Pancreas (tissue), 10 donors: ENCODE data around the gene THBS3. TPM values are rescaled to one million over a fixed set of nuclear protein-coding genes. Genes with fewer than 3 reads are reported as not detected.
"Not testable (repeated sequence)": the region's sequence is repeated elsewhere in the genome, so short reads cannot be mapped to it uniquely, and the experiment has no call there.

Experiments used
- ATAC-seq, 4 donors: fragments of 200-7000 bp; cut with Tn5 transposase; one replicate each; pipeline versions ENCODE4 v1.8.0 to v1.9.1; 2020; ENCODE audit warnings: mild to moderate bottlenecking in 4 of 4, moderate library complexity in 4 of 4
- DNase-seq, 6 donors: peaks; one replicate each; pipeline ENCODE4 v3.0.0-alpha.2; 2020
- FAIRE-seq: peaks from 2 replicates; lab custom pipeline; 2012; peaks lifted over from hg19 to GRCh38; lab: Jason Lieb, UNC
- H3K27ac ChIP-seq, 4 donors: fragments of 200-600 bp; sonication (generic); 1 replicate in 3 of 4; 2 replicates in 1 of 4; pipeline versions ENCODE4 v1.5.0 to v1.8.0; 2020
- H3K27me3 ChIP-seq, 4 donors: fragments of 200-600 bp; one replicate each; pipeline ENCODE4 v1.8.0; 2021
- H3K36me3 ChIP-seq, 3 donors: fragments of 200-600 bp; sonication (generic) in 1 of 3; one replicate each; pipeline versions ENCODE4 v1.5.0 to v1.8.0; 2020 to 2021
- H3K4me1 ChIP-seq, 3 donors: fragments of 200-600 bp; one replicate each; pipeline ENCODE4 v1.8.0; 2021
- H3K4me3 ChIP-seq, 4 donors: fragments of 200-600 bp; sonication (generic) in 2 of 4; one replicate each; pipeline versions ENCODE4 v1.5.0 to v1.8.0; 2020 to 2021
- H3K9me3 ChIP-seq, 4 donors: fragments of 200-600 bp; one replicate each; pipeline ENCODE4 v1.8.0; 2021
- WGBS, 2 donors: extraction: QIAGEN DNeasy Blood & Tissue Kit; methylation state at CpG; one replicate each; pipeline ENCODE4 v1.1.7; 2013; 5-methylcytosine and 5-hydroxymethylcytosine counted together
- intact Hi-C, 3 donors: fragments of 100-400 bp; cut with DNase I; formaldehyde crosslinking; loops; one replicate each; pipeline versions ENCODE4 v1.11.1 to v1.14.2; 2022
- polyA plus RNA-seq, 2 donors: library from polyadenylated mRNA; stranded (reverse); fragments of 200-250 nt; gene quantifications; one replicate each; pipeline ENCODE4 v1.2.3, GENCODE V29; 2013
- total RNA-seq, 6 donors: library from RNA; stranded (reverse); fragmentation: NEBNext Ultra II Directional in 4 of 6; extraction: Animal tissue kit (Norgen Biotek cat#: 25700) in 4 of 6; gene quantifications; one replicate each; pipeline versions ENCODE4 v1.2.1 to v1.2.4, GENCODE V29; 2021 to 2023
- TF ChIP-seq, protein P1 (sequence below), 4 donors: fragments of 200-600 bp; sonication (generic) in 3 of 4; IDR thresholded peaks; one replicate each; pipeline versions ENCODE4 v1.5.0 to v1.8.0; 2021; ENCODE audit warnings: antibody characterized with exemption in 4 of 4
- donor health status: healthy with polysubstance abuse.
- donor health status: DM: no; HTN: no; CAD: no; lungs with moderate emphysema.
- donor health status: DM: no; HTN: no; CAD: no.
- donor health status: control.
- donor health status: control.
- donor health status: Bipolar disorder and iron deficiency.
- donor health status: DM: yes; HTN: yes; CAD: no.
- donor health status: DM: no; HTN: no; CAD: no.
- donor health status: DM: no; HTN: no; CAD: no.
- donor health status: DM: yes; HTN: yes; CAD: no.

THBS3 gene
- total and polyA plus RNA-seq, 8 donors, result 9.9 to 78.6 (median 17.3) TPM

DNA sequence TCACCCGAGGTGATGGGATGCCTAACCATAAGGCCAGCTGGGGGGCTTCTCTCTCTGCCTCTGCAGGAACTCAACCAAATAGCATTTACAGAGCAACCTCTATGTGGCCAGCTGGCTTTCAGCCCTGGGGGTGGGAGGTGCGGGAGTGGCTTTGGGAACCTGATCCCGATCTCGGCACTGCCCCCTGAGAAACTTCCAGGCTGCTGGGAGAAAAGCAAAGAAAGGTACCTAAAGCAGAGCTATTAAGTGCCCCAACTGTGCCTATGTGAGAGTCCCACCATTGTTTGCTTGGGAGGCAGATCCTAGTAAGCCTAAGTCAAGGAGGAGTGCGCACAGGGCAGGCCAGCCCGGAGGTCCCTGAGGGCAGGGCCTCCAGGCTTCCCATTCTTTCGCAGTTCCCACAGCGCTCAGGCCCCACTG is 41.6 kb downstream of the THBS3 start:
- ATAC-seq, result no peak
- intact Hi-C loops, result loop anchor here (2.0 to 10.0 kb wide), 3 partner anchors 61 to 75 kb away; no protein-coding TSS in a partner anchor
- FAIRE-seq, result no peak
- no peaks in the 10 kb centered on the region for H3K9me3 ChIP-seq
- peaks cover 0 to 3% (median 3%) of the 10 kb centered on the region in 3 donors for H3K4me1 ChIP-seq
- H3K27ac ChIP-seq, result no peak overlapping the region
- WGBS, 2 donors, result 67 to 73% methylated on average over 8 of the region's 8 CpGs
- TF ChIP-seq, protein P1, sequence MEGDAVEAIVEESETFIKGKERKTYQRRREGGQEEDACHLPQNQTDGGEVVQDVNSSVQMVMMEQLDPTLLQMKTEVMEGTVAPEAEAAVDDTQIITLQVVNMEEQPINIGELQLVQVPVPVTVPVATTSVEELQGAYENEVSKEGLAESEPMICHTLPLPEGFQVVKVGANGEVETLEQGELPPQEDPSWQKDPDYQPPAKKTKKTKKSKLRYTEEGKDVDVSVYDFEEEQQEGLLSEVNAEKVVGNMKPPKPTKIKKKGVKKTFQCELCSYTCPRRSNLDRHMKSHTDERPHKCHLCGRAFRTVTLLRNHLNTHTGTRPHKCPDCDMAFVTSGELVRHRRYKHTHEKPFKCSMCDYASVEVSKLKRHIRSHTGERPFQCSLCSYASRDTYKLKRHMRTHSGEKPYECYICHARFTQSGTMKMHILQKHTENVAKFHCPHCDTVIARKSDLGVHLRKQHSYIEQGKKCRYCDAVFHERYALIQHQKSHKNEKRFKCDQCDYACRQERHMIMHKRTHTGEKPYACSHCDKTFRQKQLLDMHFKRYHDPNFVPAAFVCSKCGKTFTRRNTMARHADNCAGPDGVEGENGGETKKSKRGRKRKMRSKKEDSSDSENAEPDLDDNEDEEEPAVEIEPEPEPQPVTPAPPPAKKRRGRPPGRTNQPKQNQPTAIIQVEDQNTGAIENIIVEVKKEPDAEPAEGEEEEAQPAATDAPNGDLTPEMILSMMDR (IDR thresholded peaks at IDR 0.05), result no peak
- no peaks in the 10 kb centered on the region for H3K27me3 ChIP-seq
- no peak overlapping the region for H3K4me3 ChIP-seq
- no peaks in the 10 kb centered on the region for H3K36me3 ChIP-seq
- DNase-seq, result no peak

DNA sequence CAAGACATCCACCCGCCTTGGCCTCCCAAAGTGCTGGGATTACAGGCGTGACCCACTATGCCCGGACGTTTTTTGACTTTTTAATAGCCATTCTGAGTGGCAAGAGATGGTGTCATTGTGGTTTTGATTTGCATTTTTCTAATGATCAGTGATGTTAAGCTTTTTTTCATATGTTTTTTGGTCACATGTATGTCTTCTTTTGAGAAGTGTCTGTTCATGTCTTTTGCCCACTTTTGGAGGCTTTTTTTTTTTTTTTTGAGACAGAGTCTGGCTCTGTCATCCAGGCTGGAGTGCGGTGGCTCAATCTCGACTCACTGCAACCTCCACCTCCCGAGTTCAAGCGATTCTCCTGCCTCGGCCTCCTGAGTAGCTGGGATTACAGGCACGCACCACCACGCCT is 43.1 kb downstream of the THBS3 start:
- H3K9me3 ChIP-seq, H3K4me1 ChIP-seq, ATAC-seq, H3K27me3 ChIP-seq, H3K4me3 ChIP-seq, DNase-seq, H3K36me3 ChIP-seq, H3K27ac ChIP-seq, FAIRE-seq: not testable (repeated sequence)
- intact Hi-C loops, result loop anchor here in 2 of 3 donors (5.0 to 10.0 kb wide), 2 partner anchors 60 to 72 kb away; no protein-coding TSS in a partner anchor
- 83 to 87% methylated on average over 11 of the region's 11 CpGs for WGBS, 2 donors

DNA sequence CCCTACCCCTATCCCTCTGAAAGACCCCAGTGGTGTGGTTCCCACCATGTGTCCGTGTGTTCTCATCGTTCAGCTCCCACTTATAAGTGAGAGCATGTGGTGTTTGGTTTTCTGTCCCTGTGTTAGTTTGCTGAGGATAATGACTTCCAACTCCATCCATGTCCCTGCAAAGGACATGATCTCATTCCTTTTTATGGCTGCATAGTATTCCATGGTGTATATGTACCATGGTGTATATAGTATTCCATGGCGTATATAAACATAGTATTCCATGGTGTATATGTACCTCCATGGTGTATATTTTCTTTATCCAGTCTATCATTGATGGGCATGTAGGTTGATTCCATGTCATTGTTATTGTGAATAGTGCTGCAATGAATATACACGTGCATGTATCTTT is 43.9 kb downstream of the THBS3 start:
- WGBS, 2 donors, result 91 to 94% methylated on average over 4 of the region's 4 CpGs

DNA sequence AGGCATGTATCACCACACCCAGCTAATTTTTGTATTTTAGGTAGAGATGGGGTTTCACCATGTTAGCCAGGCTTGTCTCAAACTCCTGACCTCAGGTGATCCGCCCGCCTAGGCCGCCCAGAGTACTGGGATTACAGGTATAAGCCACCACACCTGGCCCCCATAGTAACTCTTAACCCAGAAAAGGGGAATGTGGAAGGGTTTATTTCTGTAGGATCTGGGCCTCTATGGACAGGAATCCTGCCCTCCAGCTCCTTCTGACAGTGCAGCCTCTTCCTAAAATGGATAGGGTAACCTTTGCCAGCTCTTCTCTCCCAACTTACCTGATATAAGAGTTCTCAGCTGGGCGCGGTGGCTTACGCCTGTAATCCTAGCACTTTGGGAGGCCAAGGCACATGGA is 45.1 kb downstream of the THBS3 start:
- intact Hi-C loops, result loop anchor here in 1 of 3 donors (10.0 kb wide), 1 partner anchor 58 kb away; no protein-coding TSS in a partner anchor
- H3K36me3 ChIP-seq, H3K27me3 ChIP-seq, ATAC-seq, H3K4me3 ChIP-seq, H3K9me3 ChIP-seq, DNase-seq, H3K4me1 ChIP-seq, H3K27ac ChIP-seq, FAIRE-seq: not testable (repeated sequence)
- WGBS, 2 donors, result 95 to 97% methylated on average over 6 of the region's 6 CpGs

More for the DNA sequence above, 43.9 kb downstream of the THBS3 start:
- not testable (repeated sequence) for H3K9me3 ChIP-seq, H3K4me3 ChIP-seq, H3K27ac ChIP-seq, ATAC-seq, DNase-seq, H3K4me1 ChIP-seq, H3K36me3 ChIP-seq, H3K27me3 ChIP-seq, FAIRE-seq
- intact Hi-C loops, result loop anchor here in 1 of 3 donors (10.0 kb wide), 1 partner anchor 59 kb away; no protein-coding TSS in a partner anchor

DNA sequence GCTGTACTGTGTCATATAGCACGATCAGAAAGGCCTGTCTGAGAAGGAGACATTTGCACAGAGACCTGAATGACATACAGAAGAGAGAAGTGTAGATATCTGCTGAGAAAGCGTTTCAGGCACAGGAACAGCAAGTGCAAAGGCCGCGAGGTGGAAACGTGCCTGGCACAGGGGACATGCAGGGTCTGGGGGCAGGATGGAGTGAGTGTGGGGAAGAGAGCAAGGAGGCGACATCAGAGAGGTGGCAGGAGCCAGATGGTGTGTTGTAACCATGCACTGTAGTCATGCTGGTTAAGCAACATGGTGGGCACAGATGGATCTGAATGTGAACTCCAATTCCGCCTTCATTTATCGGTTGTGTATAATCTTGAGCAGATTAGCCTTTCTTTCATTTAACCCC is 47.6 kb downstream of the THBS3 start:
- TF ChIP-seq, protein P1 (IDR thresholded peaks at IDR 0.05), result no peak
- intact Hi-C loops, result loop anchor here in 1 of 3 donors (10.0 kb wide), 1 partner anchor 55 kb away; no protein-coding TSS in a partner anchor
- Histone ChIP-seq H3K36me3 (no peaks in the 10 kb centered on the region), H3K4me1 (no peaks in the 10 kb centered on the region), H3K27me3 (no peaks in the 10 kb centered on the region), H3K4me3 (no peak overlapping the region), H3K9me3 (no peaks in the 10 kb centered on the region), H3K27ac (no peak overlapping the region)
- DNase-seq (no peak), FAIRE-seq (no peak), ATAC-seq (no peak)
- 68 to 82% methylated on average over 8 of the region's 8 CpGs for WGBS, 2 donors

DNA sequence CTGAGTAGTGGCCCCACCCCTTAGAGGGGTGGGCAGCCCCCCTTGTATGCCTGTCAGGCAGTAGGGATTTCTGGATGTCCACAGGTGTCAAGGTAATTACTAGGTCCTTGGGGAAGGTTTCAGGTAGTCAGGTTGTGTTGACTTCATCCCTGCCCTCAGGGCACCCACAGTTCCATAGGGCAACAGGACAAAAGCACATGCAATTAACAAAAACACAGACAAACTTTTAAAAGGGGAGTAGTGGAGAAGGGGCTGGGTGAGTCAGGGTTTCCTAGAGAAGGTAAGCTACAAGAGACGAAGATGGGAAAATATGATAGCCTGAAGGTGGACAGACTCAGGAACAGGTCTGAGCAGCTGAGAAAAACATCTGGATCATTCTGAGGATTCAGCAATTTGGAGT is 48.7 kb downstream of the THBS3 start:
- TF ChIP-seq, protein P1 (IDR thresholded peaks at IDR 0.05), result no peak
- Histone ChIP-seq H3K4me1 (no peaks in the 10 kb centered on the region), H3K9me3 (no peaks in the 10 kb centered on the region), H3K27ac (no peak overlapping the region), H3K36me3 (no peaks in the 10 kb centered on the region), H3K4me3 (no peak overlapping the region), H3K27me3 (no peaks in the 10 kb centered on the region)
- 41 to 66% methylated on average over 1 of the region's 1 CpG for WGBS, 2 donors
- intact Hi-C loops, result no loop called here
- no peak for DNase-seq
- ATAC-seq, result no peak
- FAIRE-seq, result no peak

DNA sequence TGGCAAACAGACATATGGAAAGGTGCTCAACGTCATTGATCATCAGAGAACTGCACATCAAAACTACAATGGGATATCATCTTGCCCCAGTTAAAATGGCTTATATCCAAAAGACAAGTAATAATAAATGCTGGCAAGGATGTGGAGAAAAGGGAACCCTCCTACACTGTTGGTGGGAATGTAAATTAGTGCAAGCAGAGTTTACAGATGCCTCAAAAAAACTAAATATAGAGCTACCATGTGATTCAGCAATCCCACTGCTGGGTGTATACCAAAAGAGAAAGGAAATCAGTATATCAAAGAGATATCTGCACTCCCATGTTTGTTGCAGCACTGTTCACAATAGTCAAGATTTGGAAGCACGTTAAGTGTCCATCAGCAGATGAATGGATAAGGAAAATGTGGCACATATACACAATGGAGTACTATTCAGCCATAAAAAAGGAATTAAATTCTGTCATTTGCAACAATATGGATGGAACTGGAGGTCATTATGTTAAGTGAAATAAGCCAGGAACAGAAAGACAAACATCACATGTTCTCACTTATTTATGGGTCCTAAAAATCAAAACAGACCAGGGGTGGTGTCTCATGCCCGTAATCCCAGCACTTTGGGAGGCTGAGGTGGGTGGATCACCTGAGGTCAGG is 51.6 kb downstream of the THBS3 start:
- H3K9me3 ChIP-seq, ATAC-seq, DNase-seq, FAIRE-seq, H3K4me1 ChIP-seq, H3K27me3 ChIP-seq, H3K36me3 ChIP-seq, H3K27ac ChIP-seq, intact Hi-C loops, H3K4me3 ChIP-seq: not testable (repeated sequence)
- WGBS, 2 donors, result 53 to 55% methylated on average over 3 of the region's 3 CpGs
